ES-I3 (cell line): Measurements from ENCODE around the gene HIBCH.

ENCODE experiments used
- H3K36me3 ChIP-seq: 2 replicates; pipeline ENCODE4 v1.6.1; 2013; ENCODE audit warnings: mild to moderate bottlenecking, low read length, control low read depth, moderate library complexity; ENCODE audit not compliant: insufficient read depth
- H3K4me1 ChIP-seq: 2 replicates; pipeline ENCODE4 v1.6.1; 2013; ENCODE audit warnings: mild to moderate bottlenecking, control low read depth, low read length; ENCODE audit not compliant: insufficient read depth
- H3K9ac ChIP-seq: 2 replicates; pipeline ENCODE4 v1.6.1; 2013; ENCODE audit warnings: low read depth, mild to moderate bottlenecking, low read length, moderate library complexity
- H3K9me3 ChIP-seq: 2 replicates; pipeline ENCODE4 v1.6.1; 2013; ENCODE audit warnings: mild to moderate bottlenecking, low read length, moderate library complexity; ENCODE audit not compliant: control insufficient read depth, insufficient read depth

The HIBCH gene

GRCh38 chr2:190215620-190216019, 104.0 kb downstream of the HIBCH start:
- Histone ChIP-seq H3K36me3 (no peaks in the 10 kb centered on the region), H3K9me3 (no peaks in the 10 kb centered on the region), H3K4me1 (peaks cover 33% of the 10 kb centered on the region), H3K9ac (no peak overlapping the region)

GRCh38 chr2:190214426-190215194, 105.0 kb downstream of the HIBCH start:
- no peaks in the 10 kb centered on the region for H3K36me3 ChIP-seq
- no peak overlapping the region for H3K9ac ChIP-seq
- H3K4me1 ChIP-seq: peaks cover 33% of the 10 kb centered on the region
- H3K9me3 ChIP-seq: no peaks in the 10 kb centered on the region

GRCh38 chr2:190213441-190214335, 105.9 kb downstream of the HIBCH start:
- H3K4me1 ChIP-seq: peaks cover 33% of the 10 kb centered on the region
- no peaks in the 10 kb centered on the region for H3K36me3 ChIP-seq
- H3K9ac ChIP-seq: no peak overlapping the region; the same call in 1 of the 2 replicates

DNA sequence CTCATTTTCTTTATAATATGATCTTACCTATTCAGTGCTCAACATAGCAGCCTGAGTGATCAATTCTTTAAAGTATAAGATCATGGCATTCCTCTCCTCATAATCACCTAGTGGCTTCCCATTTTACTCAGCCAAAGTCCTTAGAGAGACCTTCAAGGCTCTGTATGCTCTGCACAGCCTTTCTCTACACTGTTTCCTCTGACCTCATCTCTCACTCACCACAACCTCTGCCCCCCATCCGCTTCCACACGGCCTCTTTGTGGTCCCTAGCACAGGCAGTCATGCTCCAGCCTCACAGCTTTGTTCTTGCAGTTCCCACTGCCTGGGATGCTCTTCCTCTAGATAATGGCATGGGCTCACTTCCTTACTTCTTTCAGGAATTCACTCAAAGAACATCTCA, 109.2 kb downstream of the HIBCH start:
- H3K36me3 ChIP-seq: no peaks in the 10 kb centered on the region

More at GRCh38 chr2:190213441-190214335, 105.9 kb downstream of the HIBCH start:
- H3K9me3 ChIP-seq: no peaks in the 10 kb centered on the region

DNA sequence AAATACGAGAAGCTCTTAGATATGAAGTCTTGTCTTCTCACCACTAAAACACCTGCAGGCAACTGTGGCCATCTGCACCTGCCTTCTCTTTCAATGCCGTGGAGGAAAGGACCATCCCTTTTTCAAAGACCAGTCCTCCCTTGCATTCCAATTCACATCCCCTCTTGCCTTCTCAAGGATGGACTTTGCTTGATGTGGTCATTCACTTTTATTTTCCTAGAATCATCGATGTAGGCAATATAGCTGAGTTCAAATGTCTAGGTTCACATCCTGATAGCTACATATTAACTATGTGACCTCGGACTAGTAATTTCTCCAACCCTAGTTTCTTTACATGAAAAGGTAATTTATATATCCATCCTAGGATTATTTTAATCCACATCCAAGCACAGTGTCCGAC, 110.1 kb downstream of the HIBCH start:
- H3K9me3 ChIP-seq: no peaks in the 10 kb centered on the region
- H3K9ac ChIP-seq: no peak overlapping the region
- H3K36me3 ChIP-seq: no peaks in the 10 kb centered on the region
- peaks cover 8% of the 10 kb centered on the region for H3K4me1 ChIP-seq

More for the DNA sequence above, 109.2 kb downstream of the HIBCH start:
- Histone ChIP-seq H3K4me1 (peaks cover 18% of the 10 kb centered on the region), H3K9me3 (no peaks in the 10 kb centered on the region), H3K9ac (no peak overlapping the region)

DNA sequence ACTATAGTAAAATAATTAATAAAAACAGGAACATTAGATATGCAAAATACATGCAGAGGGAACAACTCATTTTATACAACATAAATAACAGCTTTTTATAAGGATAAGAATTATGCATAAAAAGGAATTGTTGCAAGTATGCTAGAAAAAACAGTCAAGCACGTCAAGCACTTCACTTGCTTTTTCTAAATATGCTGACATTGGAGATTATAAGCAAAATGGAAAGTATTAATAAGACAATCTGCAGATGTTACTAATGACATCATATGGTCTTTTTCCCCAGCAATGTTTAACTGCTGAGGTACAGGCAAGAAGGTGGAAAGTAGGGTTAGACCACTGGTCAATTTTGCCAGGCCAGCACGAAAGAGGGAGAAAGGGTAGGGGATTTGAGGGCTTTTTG, 111.7 kb downstream of the HIBCH start:
- H3K36me3 ChIP-seq: no peaks in the 10 kb centered on the region

GRCh38 chr2:190205657-190206056, 114.0 kb downstream of the HIBCH start:
- Histone ChIP-seq H3K36me3 (no peaks in the 10 kb centered on the region), H3K4me1 (no peaks in the 10 kb centered on the region), H3K9me3 (no peaks in the 10 kb centered on the region), H3K9ac (no peak overlapping the region)

More for the DNA sequence above, 111.7 kb downstream of the HIBCH start:
- Histone ChIP-seq H3K9me3 (no peaks in the 10 kb centered on the region), H3K4me1 (no peaks in the 10 kb centered on the region), H3K9ac (no peak overlapping the region)

GRCh38 chr2:190202604-190203003, 117.0 kb downstream of the HIBCH start:
- Histone ChIP-seq H3K36me3 (no peaks in the 10 kb centered on the region), H3K9ac (no peak overlapping the region), H3K9me3 (no peaks in the 10 kb centered on the region), H3K4me1 (no peaks in the 10 kb centered on the region)

DNA sequence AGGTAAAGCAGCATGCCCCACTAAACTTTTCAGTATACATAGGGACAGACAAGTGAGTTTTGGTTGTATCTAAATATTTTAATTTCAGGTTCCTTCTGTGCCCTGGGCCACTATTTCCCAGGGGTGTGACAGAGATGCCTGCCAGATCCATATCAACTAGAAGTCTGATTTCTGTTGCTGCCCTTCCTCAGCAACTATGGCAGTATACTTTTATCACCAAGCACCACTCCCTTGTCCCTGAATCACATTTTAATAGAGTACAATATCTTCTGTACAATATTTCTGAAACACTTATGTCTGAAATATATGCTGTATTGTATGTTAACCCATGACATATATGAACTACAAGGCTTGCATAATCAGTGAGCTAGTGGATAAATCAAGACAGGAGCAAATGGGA, 117.6 kb downstream of the HIBCH start:
- Histone ChIP-seq H3K9ac (no peak overlapping the region), H3K36me3 (peaks cover 3% of the 10 kb centered on the region; the same call in 1 of the 2 replicates), H3K4me1 (no peaks in the 10 kb centered on the region), H3K9me3 (no peaks in the 10 kb centered on the region)

GRCh38 chr2:190200603-190201002, 119.0 kb downstream of the HIBCH start:
- H3K36me3 ChIP-seq: peaks cover 3% of the 10 kb centered on the region; the same call in 1 of the 2 replicates
- H3K9me3 ChIP-seq: no peaks in the 10 kb centered on the region
- H3K4me1 ChIP-seq: no peaks in the 10 kb centered on the region
- no peak overlapping the region for H3K9ac ChIP-seq

GRCh38 chr2:190199530-190199929, 120.1 kb downstream of the HIBCH start:
- peaks cover 3% of the 10 kb centered on the region; the same call in 1 of the 2 replicates for H3K36me3 ChIP-seq
- H3K4me1 ChIP-seq: no peaks in the 10 kb centered on the region
- no peak overlapping the region for H3K9ac ChIP-seq
- H3K9me3 ChIP-seq: no peaks in the 10 kb centered on the region

GRCh38 chr2:190199109-190199508, 120.5 kb downstream of the HIBCH start:
- peaks cover 3% of the 10 kb centered on the region; the same call in 1 of the 2 replicates for H3K36me3 ChIP-seq
- H3K9me3 ChIP-seq: no peaks in the 10 kb centered on the region
- no peaks in the 10 kb centered on the region for H3K4me1 ChIP-seq
- no peak overlapping the region for H3K9ac ChIP-seq

DNA sequence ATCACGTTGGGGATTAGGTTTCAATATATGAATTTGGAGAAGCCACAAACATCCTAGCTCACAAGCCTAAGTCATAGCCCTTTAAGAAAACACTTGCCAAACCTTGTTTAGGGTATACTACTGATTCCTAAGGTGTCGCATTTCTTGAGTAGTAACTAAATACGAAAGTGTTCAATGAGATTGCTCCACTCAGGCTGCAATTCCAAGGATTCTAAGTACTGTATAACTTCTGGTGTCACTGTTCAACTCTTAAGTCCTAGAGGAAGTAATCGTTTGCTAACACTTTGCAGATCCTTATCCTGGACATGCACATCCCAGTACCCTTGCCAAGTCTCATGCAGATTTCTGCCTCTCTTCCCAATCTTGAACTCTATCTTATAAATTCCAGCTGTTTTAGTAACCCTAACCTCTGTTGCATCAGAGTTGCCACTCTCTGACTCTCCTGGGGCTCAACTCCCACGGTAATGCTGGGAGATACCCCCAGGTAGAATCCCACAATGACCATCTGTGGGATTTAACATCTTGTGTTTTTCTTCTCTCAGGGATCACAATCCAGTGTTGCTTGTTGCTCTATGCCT, 122.4 kb downstream of the HIBCH start:
- no peaks in the 10 kb centered on the region for H3K9me3 ChIP-seq
- H3K36me3 ChIP-seq: peaks cover 3% of the 10 kb centered on the region; the same call in 1 of the 2 replicates
- no peaks in the 10 kb centered on the region for H3K4me1 ChIP-seq
- H3K9ac ChIP-seq: no peak overlapping the region; the same call in 1 of the 2 replicates

DNA sequence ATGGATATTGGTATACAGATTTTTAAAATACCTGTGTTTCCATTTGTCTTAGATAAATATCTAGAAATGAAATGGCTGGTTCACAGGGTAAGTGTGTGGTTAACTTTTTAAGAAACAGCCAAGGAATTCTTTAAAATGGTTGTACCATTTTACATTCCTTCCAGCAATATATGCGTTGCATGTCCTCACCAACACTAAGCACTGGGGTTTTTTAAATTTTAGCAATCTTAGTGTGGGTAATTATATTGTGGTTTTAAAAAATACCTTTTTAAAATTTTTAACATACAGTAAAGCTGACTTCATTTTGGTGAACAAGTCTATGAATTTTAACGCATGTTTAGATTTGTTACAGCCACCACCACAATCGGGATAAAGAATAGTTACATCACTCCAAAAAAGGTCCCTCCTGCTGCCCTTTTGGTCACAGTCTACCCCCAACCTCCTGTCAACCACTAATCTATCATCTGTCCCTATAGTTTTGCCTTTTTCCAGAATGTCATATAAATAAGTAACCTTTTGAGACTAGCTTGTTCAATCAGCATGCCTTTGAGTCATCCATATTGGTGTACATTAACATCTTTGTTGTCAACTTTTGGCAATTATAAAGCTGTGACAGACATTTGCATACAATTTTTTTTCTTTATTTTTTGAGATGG, 129.0 kb downstream of the HIBCH start:
- H3K9me3 ChIP-seq: no peaks in the 10 kb centered on the region
- no peaks in the 10 kb centered on the region for H3K36me3 ChIP-seq
- H3K9ac ChIP-seq: no peak overlapping the region
- no peaks in the 10 kb centered on the region for H3K4me1 ChIP-seq
